ENCODE measurements around the gene KCNMB1. TPM values are rescaled to one million over a fixed set of nuclear protein-coding genes. Genes with fewer than 3 reads are reported as not detected.

Gene KCNMB1
- total and polyA plus RNA-seq, 2 experiments from 2014 or later, result not detected

DNA sequence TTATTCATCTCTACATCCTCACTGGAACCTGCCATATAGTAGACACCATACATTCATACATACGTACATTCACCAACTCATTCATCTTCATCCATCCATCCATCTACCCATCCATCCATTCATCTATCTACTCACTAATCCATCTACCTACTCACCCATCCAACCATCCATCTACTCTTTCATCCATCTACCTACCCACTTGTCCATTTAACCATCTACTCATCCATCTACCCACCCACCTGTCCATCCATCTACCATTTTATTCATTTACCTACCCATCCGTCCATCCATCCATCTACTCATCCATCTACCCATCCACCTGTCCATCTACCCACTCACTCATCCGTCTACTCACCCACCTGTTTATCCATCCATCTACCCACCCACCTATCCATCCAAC, 59.6 kb downstream of the KCNMB1 start:
- H2AFZ ChIP-seq, result no peak overlapping the region
- WGBS, 2 experiments (ENCODE audit: low coverage in 1 of 2, low lambda C conversion rate in 2 of 2, missing lambda C conversion rate in 2 of 2), result 54 to 56% methylated on average over 3 of the region's 3 CpGs
- no peaks in the 10 kb centered on the region for H3K9me2 ChIP-seq (ENCODE audit: insufficient read depth)
- 0 out of 2 replicates have a peak, but pooled peaks cover 10% of the 10 kb centered on the region for H3K27me3 ChIP-seq (replicated peaks; ENCODE audit: insufficient read depth)
- H4K20me1 ChIP-seq (ENCODE audit: insufficient read depth), result no peaks in the 10 kb centered on the region
- no peaks in the 10 kb centered on the region for H3K36me3 ChIP-seq (ENCODE audit: low read depth)
- no peaks in the 10 kb centered on the region for H3K79me2 ChIP-seq (ENCODE audit: insufficient read depth)
- no peak overlapping the region for H3K4me3 ChIP-seq
- H3K27ac ChIP-seq, result no peak overlapping the region
- H3K4me1 ChIP-seq (ENCODE audit: insufficient read depth), result peaks cover 8% of the 10 kb centered on the region; the same call in 1 of the 2 replicates
- H3K9me3 ChIP-seq (ENCODE audit: low read depth), result no peaks in the 10 kb centered on the region
- no peak for DNase-seq
- no peak for TF ChIP-seq EZH2phosphoT487 (IDR thresholded peaks at IDR 0.05; ENCODE audit: insufficient read depth, low read depth)
- TF ChIP-seq EZH2 (IDR thresholded peaks at IDR 0.05; ENCODE audit: insufficient read depth, poor library complexity, severe bottlenecking), result no peak
- H3F3A ChIP-seq (ENCODE audit: insufficient read depth), result no peaks in the 10 kb centered on the region; the same call in 1 of the 2 replicates
- in situ Hi-C loops (cut with MboI), result no loop called here
- no peak overlapping the region for H3K9ac ChIP-seq
- H3K4me2 ChIP-seq (ENCODE audit: unreplicated experiment), result no peak overlapping the region

DNA sequence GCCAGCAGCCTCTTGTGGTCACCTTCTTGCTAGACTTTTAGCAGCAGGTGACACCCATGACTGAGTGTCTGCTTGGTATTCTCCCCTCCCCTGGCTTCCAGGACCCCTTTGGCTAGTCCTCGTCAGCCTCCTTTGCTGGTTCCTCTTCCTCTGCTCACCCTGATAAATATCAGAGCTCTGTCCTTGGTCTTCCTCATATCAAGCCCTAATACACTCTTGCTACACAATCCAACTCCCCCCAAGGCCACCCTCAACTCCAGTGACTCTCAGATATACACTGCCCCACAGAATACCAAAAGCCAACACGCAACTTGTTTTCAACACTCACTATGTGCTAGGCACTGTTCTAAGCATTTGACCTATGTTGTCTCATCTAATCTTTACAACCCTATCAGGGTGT, 61.3 kb downstream of the KCNMB1 start:
- no peak overlapping the region for H3K9ac ChIP-seq
- no peaks in the 10 kb centered on the region for H3K9me3 ChIP-seq (ENCODE audit: low read depth)
- peaks cover 8% of the 10 kb centered on the region; the same call in 1 of the 2 replicates for H3K4me1 ChIP-seq (ENCODE audit: insufficient read depth)
- H3K27ac ChIP-seq, result no peak overlapping the region
- WGBS, 2 experiments (ENCODE audit: low coverage in 1 of 2, low lambda C conversion rate in 2 of 2, missing lambda C conversion rate in 2 of 2), result 80 to 85% methylated on average over 2 of the region's 2 CpGs
- H3K4me2 ChIP-seq (ENCODE audit: unreplicated experiment), result no peak overlapping the region
- H3K4me3 ChIP-seq, result no peak overlapping the region
- no peak for TF ChIP-seq EZH2phosphoT487 (IDR thresholded peaks at IDR 0.05; ENCODE audit: insufficient read depth, low read depth)
- no peak for TF ChIP-seq EZH2 (IDR thresholded peaks at IDR 0.05; ENCODE audit: insufficient read depth, poor library complexity, severe bottlenecking)
- H4K20me1 ChIP-seq (ENCODE audit: insufficient read depth), result no peaks in the 10 kb centered on the region
- no peaks in the 10 kb centered on the region for H3K36me3 ChIP-seq (ENCODE audit: low read depth)
- no peaks in the 10 kb centered on the region; the same call in 1 of the 2 replicates for H3F3A ChIP-seq (ENCODE audit: insufficient read depth)
- in situ Hi-C loops (cut with MboI), result no loop called here
- no peaks in the 10 kb centered on the region for H3K9me2 ChIP-seq (ENCODE audit: insufficient read depth)
- no peak for DNase-seq
- no peaks in the 10 kb centered on the region for H3K79me2 ChIP-seq (ENCODE audit: insufficient read depth)
- H2AFZ ChIP-seq, result no peak overlapping the region
- 0 out of 2 replicates have a peak, but pooled peaks cover 18% of the 10 kb centered on the region for H3K27me3 ChIP-seq (replicated peaks; ENCODE audit: insufficient read depth)

DNA sequence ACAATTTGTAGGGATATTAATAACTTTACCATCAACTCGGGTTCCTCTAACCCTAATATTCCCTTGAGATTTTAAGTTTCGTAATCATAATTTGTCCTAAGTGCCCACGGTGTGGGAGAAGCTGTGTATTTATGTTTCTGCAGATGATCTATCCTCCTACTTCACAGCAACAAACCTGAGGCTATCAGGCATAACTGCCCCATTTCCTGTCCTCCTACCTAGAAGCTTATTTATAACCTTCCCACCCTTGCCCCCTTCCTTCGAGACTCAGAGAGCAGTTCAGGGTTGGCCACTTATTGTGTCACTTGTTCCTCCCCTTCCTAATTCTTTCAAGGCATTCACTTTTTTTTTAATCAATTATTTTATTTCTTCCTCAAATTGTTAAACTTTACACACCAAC, 62.0 kb downstream of the KCNMB1 start:
- TF ChIP-seq EZH2phosphoT487 (IDR thresholded peaks at IDR 0.05; ENCODE audit: insufficient read depth, low read depth) (no peak), EZH2 (IDR thresholded peaks at IDR 0.05; ENCODE audit: insufficient read depth, poor library complexity, severe bottlenecking) (no peak)
- H3K9ac ChIP-seq, result no peak overlapping the region
- H3K9me2 ChIP-seq (ENCODE audit: insufficient read depth), result no peaks in the 10 kb centered on the region
- no peak for DNase-seq
- in situ Hi-C loops (cut with MboI), result no loop called here
- H3K4me1 ChIP-seq (ENCODE audit: insufficient read depth), result peaks cover 8% of the 10 kb centered on the region; the same call in 1 of the 2 replicates
- no peak overlapping the region for H3K4me2 ChIP-seq (ENCODE audit: unreplicated experiment)
- H3K79me2 ChIP-seq (ENCODE audit: insufficient read depth), result no peaks in the 10 kb centered on the region
- H3K4me3 ChIP-seq, result no peak overlapping the region
- H3F3A ChIP-seq (ENCODE audit: insufficient read depth), result no peaks in the 10 kb centered on the region; the same call in 1 of the 2 replicates
- WGBS, 2 experiments (ENCODE audit: low coverage in 1 of 2, low lambda C conversion rate in 2 of 2, missing lambda C conversion rate in 2 of 2), result 55 to 66% methylated on average over 4 of the region's 4 CpGs
- H3K27ac ChIP-seq, result no peak overlapping the region
- 0 out of 2 replicates have a peak, but pooled peaks cover 18% of the 10 kb centered on the region for H3K27me3 ChIP-seq (replicated peaks; ENCODE audit: insufficient read depth)
- H4K20me1 ChIP-seq (ENCODE audit: insufficient read depth), result no peaks in the 10 kb centered on the region
- no peaks in the 10 kb centered on the region for H3K9me3 ChIP-seq (ENCODE audit: low read depth)
- no peaks in the 10 kb centered on the region for H3K36me3 ChIP-seq (ENCODE audit: low read depth)
- no peak overlapping the region for H2AFZ ChIP-seq

Other genes starting within 250 kb of the KCNMB1 start
- not detected in 2 replicates for gene C5orf58, start 156.4 kb downstream of the KCNMB1 start, total RNA-seq (2014; rRNA removed; shearing (Covaris generic))
- gene C5orf58, start 156.4 kb downstream of the KCNMB1 start, polyA plus RNA-seq (2016; fragmentation: Nextera tagmentation; extraction: Ambion mirVana), result not detected in 2 replicates
- gene LCP2, start 91.6 kb downstream of the KCNMB1 start, total RNA-seq (2014; rRNA removed; shearing (Covaris generic)), result not detected in 2 replicates
- gene LCP2, start 91.6 kb downstream of the KCNMB1 start, polyA plus RNA-seq (2016; fragmentation: Nextera tagmentation; extraction: Ambion mirVana), result not detected in 2 replicates
- not detected in 2 replicates for gene KCNIP1, start 114.7 kb upstream of the KCNMB1 start, total RNA-seq (2014; rRNA removed; shearing (Covaris generic))
- not detected in 2 replicates for gene KCNIP1, start 114.7 kb upstream of the KCNMB1 start, polyA plus RNA-seq (2016; fragmentation: Nextera tagmentation; extraction: Ambion mirVana)

Measured in GM23248 (cell line).